Retina (tissue), 1 donor: ENCODE measurements around the gene HOXA7.

Experiments used
- DNase-seq: peaks from one replicate; pipeline ENCODE4 v3.0.0-alpha.2; 2016

HOXA7 gene

DNA sequence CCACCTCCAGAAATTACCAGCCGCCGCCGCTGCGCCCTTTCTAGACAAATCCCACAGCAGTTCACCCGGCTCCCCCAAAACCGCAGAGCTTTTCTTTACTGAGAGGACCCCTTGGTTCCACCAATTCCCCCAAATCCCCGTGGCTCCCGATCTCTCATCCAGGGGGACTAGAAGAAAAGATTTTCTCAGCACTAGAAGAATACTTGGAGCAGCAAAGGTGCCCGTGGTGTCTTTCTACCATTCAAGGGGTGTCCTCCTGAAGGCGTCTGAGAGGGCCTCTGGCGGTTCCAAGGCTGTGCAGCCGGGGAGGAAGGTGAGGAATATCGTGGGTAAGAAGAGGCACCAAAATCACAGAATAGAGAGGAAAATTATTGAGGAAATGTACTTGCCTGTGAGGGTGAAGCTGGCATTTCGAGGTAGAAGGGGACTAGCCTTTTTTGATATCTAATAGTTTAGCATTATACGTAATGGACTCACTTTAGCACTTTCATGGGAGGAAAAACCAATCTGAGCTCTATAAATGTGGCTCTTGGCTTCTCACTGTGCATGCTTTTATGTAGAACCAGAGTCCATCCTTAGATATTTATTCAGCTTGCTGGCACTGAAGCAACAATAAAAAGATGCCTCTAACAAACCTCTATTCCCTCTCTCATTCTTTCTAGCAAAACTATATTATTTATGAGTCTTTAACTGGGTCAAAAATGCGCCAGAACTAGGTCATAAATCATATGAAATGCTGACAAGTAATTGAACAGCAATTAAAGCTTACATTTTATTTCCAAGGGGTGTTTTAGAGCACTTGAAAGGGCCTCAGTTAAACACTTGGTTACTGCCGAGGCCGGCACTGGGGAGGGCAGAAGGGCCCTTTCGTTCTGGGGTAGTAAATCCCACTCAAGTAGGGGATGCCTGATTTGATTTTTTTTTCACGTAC, 40.2 kb downstream of the HOXA7 start:
- DNase-seq = peak; percentile 58

DNA sequence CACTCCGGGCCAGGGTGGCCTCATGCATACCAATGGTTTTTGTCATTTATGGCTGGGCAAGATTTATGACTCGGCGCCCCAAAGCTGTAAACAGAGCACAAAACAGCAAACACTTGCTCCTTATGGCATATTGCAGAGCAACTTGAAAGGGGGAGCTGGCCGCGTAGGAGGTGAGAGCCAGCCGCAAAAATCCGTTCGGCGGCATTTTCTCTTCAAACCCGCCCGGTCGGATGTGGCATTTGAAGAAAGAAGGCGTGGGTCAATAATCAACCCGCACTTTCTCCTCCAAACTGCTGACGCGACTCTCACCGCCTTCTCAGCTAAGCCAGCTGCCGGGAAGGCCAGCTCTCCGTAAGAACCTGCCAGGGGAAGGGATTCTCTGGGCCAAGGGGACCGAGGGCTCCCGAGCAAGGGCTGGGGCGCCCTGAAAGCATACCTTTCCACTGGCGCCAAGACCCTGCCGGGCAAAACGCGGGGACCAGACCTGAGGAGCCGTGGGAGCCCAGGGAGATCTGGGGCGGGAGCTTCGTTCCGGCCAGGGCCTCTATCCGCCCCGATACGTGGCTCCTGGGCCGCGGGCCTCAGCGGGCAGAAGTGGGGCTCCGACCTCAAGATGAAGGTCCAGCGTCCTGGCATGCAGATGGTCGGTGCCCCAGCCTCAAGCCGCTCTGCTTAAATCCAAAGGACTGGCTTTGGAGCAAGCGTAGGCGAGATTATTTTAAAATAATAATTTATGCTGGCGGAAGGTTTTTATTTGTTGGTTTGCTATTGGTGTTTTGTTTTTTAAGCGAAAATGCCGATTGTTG, 41.1 kb downstream of the HOXA7 start:
- DNase-seq = peak; percentile 74

GRCh38 chr7:27114881-27115220, 41.6 kb downstream of the HOXA7 start:
- peak; percentile 50 for DNase-seq

GRCh38 chr7:27113991-27114769, 42.3 kb downstream of the HOXA7 start:
- DNase-seq = no peak

DNA sequence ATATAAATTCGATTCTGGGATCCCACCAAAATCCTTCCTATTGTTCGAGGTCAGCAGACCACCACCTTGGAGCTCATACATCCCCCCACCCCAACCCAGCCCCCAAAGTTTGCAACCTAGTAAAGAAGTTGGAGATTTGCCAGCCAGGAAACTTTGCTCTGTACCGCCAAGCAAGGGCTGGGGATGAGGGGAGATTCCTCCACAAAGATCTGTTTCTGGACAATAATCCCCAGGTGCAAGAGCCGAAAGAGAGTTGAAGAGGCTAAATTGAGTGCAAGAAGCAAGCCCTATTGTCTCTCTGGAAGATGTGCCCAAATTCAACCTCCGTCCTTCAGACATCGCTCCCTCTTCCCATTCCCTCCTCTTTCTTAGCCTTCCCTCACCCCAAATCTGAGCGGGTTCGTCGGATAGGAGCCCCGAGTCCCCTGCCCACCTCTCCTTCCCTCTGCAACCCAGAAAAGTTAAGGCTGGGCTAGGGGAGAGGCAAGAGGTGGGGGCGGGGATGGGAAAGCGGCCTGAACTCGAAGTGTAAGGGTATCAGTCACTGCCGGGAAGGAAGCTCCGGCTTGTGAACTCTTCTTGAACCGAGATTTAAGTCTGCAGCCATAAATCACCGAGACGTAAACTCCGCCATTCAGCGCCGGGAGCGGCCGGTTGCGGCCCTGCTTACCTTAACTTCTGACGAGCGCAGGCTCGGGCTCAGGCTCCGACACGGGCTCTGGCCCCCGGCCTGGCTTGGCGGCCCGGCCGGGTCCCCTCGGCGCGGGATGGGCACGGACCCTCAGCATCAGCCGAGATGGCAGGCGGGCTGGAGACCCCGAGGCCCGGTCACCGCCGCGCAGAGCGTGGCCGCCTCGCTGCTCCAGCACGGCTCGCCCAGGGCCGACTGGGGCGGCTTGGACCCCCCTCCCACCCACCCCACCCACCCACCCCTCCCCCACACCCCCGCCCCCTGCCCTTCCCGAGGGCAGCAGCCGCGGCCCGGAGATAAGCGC, 43.2 kb downstream of the HOXA7 start:
- DNase-seq = peak; percentile 71

- DNase-seq = no peak
Measured at GRCh38 chr7:27112361-27112760, 44.1 kb downstream of the HOXA7 start.

- no peak for DNase-seq
Measured at GRCh38 chr7:27111751-27112277, 44.7 kb downstream of the HOXA7 start.

DNA sequence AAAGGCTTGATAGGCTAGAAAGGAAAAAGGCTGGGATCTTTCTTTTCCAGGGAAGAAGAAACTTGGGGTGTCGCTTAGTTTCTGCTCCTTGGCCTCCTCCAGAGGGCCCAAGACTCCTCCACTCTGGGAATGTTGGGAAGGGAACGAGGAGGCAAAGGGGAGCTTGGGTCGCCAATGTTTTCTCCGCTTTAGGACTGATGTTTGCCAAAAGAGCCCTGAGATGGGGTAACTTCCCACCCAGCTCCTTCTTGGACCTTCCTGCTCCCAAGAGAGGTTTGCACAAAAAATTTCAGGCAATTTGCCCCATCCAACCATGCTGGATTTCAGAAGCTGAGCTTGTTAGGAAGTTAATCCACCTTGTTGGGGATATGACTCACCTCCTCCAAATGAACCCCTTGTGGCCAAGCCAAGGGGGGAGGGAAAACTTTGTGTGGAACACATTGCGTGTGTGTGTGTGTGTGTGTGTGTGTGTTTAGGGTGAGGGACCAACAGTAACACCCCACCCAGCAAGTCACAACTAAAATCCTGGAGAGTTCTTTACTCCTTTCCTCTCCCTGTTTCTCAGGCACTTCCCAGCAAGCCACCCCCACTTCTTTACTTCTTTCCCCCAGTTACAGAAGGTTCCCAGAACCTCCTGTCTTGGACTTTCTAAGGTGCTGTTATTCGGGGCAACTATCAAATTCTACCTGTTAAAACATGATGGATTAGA, 45.3 kb downstream of the HOXA7 start:
- no peak for DNase-seq

GRCh38 chr7:27110186-27111031, 46.1 kb downstream of the HOXA7 start:
- peak; percentile 68 for DNase-seq

GRCh38 chr7:27109466-27110185, 46.8 kb downstream of the HOXA7 start:
- DNase-seq = no peak

DNA sequence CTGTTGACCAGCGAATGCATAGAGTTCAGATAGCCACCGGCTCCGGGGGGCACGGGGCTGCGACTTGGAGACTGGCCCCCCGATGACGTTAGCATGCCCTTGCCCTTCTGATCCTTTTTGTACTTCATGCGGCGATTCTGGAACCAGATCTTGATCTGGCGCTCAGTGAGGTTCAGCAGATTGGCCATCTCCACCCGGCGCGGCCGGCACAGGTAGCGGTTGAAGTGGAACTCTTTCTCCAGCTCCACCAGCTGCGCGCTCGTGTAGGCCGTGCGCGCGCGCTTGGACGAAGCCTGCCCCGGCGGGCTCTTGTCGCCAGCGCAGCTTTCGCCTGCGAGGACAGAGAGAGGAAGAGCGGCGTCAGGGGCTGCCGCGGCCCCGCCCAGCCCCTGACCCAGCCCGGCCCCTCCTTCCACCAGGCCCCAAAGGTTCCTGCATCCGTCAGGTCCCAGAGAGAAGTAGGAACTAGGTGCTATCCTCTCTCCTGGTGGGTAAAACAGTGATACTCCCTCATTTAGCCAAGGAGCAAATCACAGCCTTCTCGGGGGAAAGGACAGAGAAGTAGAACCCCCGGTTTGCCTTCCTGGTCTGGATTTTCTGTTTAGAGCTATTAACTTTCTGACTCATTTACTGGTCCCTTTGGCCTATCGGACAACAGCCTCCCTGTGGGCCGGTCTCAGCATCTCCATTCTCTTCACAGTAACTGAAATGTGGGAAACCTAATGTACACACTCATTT, 47.9 kb downstream of the HOXA7 start:
- no peak for DNase-seq

GRCh38 chr7:27107391-27108381, 48.8 kb downstream of the HOXA7 start:
- no peak for DNase-seq

DNA sequence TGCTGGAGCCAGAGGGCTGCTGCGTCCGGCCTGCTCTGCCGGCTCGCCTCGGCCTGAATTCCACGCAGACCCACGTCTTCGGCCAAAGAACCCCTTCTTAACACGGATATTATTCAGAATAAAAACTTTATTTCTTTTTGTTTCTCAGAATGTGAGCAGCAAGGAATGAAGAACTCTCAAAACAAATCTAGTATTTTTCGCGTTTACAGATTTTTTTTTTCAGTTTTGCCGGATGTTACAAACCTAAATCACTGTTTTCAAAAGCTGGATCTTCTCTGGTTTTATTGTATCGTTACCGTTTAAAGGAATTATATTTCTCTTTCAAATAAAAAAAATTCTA, 49.6 kb downstream of the HOXA7 start:
- no peak for DNase-seq

DNA sequence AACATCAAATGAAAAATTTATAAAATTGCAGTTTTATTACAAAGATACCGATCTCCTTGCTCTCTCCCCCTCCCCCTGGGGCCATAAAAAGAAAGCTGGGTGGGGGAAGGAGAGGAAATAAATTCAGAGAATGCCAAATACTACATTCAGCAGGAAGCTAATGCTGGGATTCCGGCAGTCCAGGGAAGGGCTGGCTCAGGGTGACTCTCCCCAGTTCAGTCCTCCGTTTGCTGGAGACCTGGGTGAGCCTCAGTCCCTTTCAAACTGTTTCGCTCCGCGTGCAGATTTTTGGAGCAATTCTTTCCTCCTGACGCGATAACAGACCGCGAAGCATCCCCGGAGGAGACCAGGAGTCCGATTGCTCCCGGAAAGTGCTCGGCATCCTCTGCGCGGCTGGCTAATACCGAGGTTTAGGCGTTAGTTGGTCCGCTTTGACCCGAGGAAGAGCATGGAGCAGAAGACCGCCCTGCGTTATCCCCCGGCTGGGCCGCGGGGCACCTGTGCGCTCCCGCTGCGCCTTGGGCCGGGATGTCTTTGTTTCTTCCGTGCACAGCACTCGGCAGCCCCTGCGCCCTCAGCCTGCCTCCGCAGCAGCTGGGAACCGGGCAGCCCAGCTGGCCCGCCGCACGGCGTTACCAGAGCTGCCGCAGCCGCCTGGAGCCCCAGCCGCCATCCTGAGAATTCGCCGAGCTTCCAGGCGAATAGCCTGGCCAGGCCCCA, 50.1 kb downstream of the HOXA7 start:
- peak; percentile 84 for DNase-seq

DNA sequence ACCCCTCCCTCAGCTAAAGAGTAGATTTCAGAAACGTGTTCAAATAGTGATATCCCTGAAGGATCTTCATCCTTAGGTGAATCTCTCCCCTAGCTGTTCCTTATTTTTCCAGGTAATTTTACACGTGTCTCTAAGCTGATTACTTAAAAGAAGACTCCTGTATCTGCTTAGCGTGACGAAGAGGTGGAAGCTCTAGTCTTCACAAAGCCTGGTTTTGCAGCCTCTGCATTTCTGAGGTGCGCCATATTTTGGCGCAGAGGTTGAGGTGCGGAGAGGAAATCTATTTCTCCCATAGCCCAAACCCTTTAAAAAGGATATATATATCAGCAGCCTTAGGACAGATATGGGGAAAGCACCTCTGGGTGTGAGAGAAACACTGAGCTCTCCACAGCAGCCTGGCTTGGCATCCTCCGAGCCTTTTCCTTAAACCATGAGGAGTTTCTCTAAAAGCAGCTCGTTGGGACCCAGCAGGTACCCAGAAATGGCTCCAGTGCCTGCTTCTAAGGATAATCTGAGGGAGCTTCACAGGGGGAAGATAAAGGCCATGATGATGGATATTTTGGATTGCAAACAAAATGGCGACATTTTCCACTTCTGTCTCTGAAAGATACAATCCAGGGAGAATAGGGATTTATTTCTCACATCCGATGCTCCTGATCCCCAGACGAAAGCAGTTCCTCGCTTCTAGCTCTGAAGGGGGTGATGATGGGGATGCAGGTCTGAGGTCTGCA, 51.0 kb downstream of the HOXA7 start:
- DNase-seq = no peak
